Neural cell (in vitro differentiated cells): ENCODE results near the gene EDN1. TPM values are rescaled to one million over a fixed set of nuclear protein-coding genes. Genes with fewer than 3 reads are reported as not detected.

Source experiments
- H2AFZ ChIP-seq: fragments of 200-600, 300-800 bp; sonication (generic), shearing (Covaris generic); 2 replicates; pipeline ENCODE4 v1.6.0; 2014; ENCODE audit warnings: low read depth, mild to moderate bottlenecking, antibody characterized with exemption, low read length, moderate library complexity
- H3F3A ChIP-seq: fragments of 200-600 bp; shearing (Covaris generic); 2 replicates; pipeline ENCODE4 v1.6.1; 2016; ENCODE audit warnings: mild to moderate bottlenecking, moderate library complexity, mixed read lengths, antibody characterized with exemption, low read length; ENCODE audit not compliant: insufficient read depth, poor library complexity, severe bottlenecking
- H3K27ac ChIP-seq: fragments of 200-600, 300-800 bp; sonication (generic), shearing (Covaris generic); 2 replicates; pipeline ENCODE4 v1.5.1; 2014; ENCODE audit warnings: mild to moderate bottlenecking, low read length, moderate library complexity
- H3K27me3 ChIP-seq: fragments of 300-800, 200-600 bp; sonication (generic), shearing (Covaris generic); 2 replicates; pipeline ENCODE4 v1.6.0; 2014; ENCODE audit warnings: mild to moderate bottlenecking, low read depth, low read length, moderate library complexity; ENCODE audit not compliant: insufficient read depth
- H3K36me3 ChIP-seq: fragments of 300-800, 200-600 bp; sonication (generic), shearing (Covaris generic); 2 replicates; pipeline ENCODE4 v1.5.1; 2014; ENCODE audit warnings: mild to moderate bottlenecking, antibody characterized with exemption, low read length, moderate library complexity; ENCODE audit not compliant: insufficient read depth
- H3K4me2 ChIP-seq: fragments of 300-800, 200-600 bp; sonication (generic), shearing (Covaris generic); 2 replicates; pipeline ENCODE4 v1.6.0; 2014; ENCODE audit warnings: mild to moderate bottlenecking, low read length
- H3K4me3 ChIP-seq: fragments of 300-800, 200-600 bp; sonication (generic), shearing (Covaris generic); 2 replicates; pipeline ENCODE4 v1.5.1; 2014; ENCODE audit warnings: mild to moderate bottlenecking, low read length, moderate library complexity
- H3K79me2 ChIP-seq: fragments of 200-600 bp; shearing (Covaris generic); replicated peaks from 2 replicates; pipeline ENCODE4 v1.6.0; 2014; ENCODE audit warnings: mild to moderate bottlenecking, low read length, moderate library complexity; ENCODE audit not compliant: insufficient read depth
- H3K9ac ChIP-seq: fragments of 300-800, 200-600 bp; sonication (generic), shearing (Covaris generic); 2 replicates; pipeline ENCODE4 v1.6.1; 2016; ENCODE audit warnings: mild to moderate bottlenecking, low read length, mixed read lengths
- H3K9me2 ChIP-seq: fragments of 200-600 bp; shearing (Covaris generic); 2 replicates; pipeline ENCODE4 v1.6.1; 2016; ENCODE audit warnings: mild to moderate bottlenecking, low read length, mixed read lengths; ENCODE audit not compliant: insufficient read depth
- H3K9me3 ChIP-seq: fragments of 200-600, 300-800 bp; sonication (generic), shearing (Covaris generic); 2 replicates; pipeline ENCODE4 v1.6.1; 2016; ENCODE audit warnings: mild to moderate bottlenecking, mixed run types, low read length, moderate library complexity, mixed read lengths
- H4K20me1 ChIP-seq: fragments of 200-600 bp; shearing (Covaris generic); 2 replicates; pipeline ENCODE4 v1.6.1; 2016; ENCODE audit warnings: mild to moderate bottlenecking, mixed run types; ENCODE audit not compliant: insufficient read depth
- CTCF ChIP-seq: fragments of 450-650 bp; IDR thresholded peaks from 2 replicates; pipeline ENCODE4 v1.5.1; 2014; ENCODE audit warnings: antibody characterized with exemption, mild to moderate bottlenecking, moderate library complexity; ENCODE audit not compliant: poor library complexity, severe bottlenecking
- EP300 ChIP-seq: fragments of 450-650 bp; conservative IDR thresholded peaks from 2 replicates; pipeline ENCODE4 v1.6.1; 2014; ENCODE audit warnings: antibody characterized with exemption, mild to moderate bottlenecking, moderate library complexity; ENCODE audit not compliant: poor library complexity, severe bottlenecking
- EZH2 ChIP-seq: fragments of 200-600, 300-800 bp; shearing (Covaris generic), sonication (generic); IDR thresholded peaks from 2 replicates; pipeline ENCODE4 v1.6.1; 2014; ENCODE audit warnings: antibody characterized with exemption, low read length, borderline replicate concordance, mild to moderate bottlenecking; ENCODE audit not compliant: insufficient read depth, poor library complexity, severe bottlenecking
- MXI1 ChIP-seq: fragments of 450-650 bp; conservative IDR thresholded peaks from 2 replicates; pipeline ENCODE4 v1.6.1; 2014; ENCODE audit warnings: antibody characterized with exemption, mild to moderate bottlenecking; ENCODE audit not compliant: poor library complexity, severe bottlenecking
- POLR2AphosphoS5 ChIP-seq: IDR thresholded peaks from 2 replicates; pipeline ENCODE4 v1.6.1; 2012
- RAD21 ChIP-seq: fragments of 450-650 bp; conservative IDR thresholded peaks from 2 replicates; pipeline ENCODE4 v1.6.1; 2014; ENCODE audit warnings: antibody characterized with exemption, mild to moderate bottlenecking, moderate library complexity
- REST ChIP-seq: IDR thresholded peaks from 2 replicates; pipeline ENCODE4 v1.6.1; 2012; ENCODE audit warnings: borderline replicate concordance
- SMC3 ChIP-seq: fragments of 450-650 bp; conservative IDR thresholded peaks from 2 replicates; pipeline ENCODE4 v1.6.1; 2014; ENCODE audit warnings: antibody characterized with exemption, mild to moderate bottlenecking, moderate library complexity; ENCODE audit not compliant: poor library complexity
- TAF1 ChIP-seq: IDR thresholded peaks from 2 replicates; pipeline ENCODE4 v1.6.1; 2012; ENCODE audit warnings: low read depth
- polyA plus RNA-seq: library from polyadenylated mRNA; depleted of rRNA; stranded (reverse); fragments of >200 nt; gene quantifications from 2 replicates; pipeline ENCODE4 v1.2.3, GENCODE V29; 2014

EDN1 gene
- polyA plus RNA-seq, 1 donor from 2014 or later: 2.2 TPM

- Histone ChIP-seq H3K79me2 (no peaks in the 10 kb centered on the region), H3K9me2 (no peaks in the 10 kb centered on the region), H4K20me1 (no peaks in the 10 kb centered on the region), H3K4me3 (no peak overlapping the region), H3K27ac (no peak overlapping the region), H3F3A (no peaks in the 10 kb centered on the region), H3K36me3 (no peaks in the 10 kb centered on the region), H3K27me3 (no peaks in the 10 kb centered on the region), H3K9me3 (no peaks in the 10 kb centered on the region), H3K9ac (no peak overlapping the region), H3K4me2 (no peak overlapping the region), H2AFZ (no peak overlapping the region)
- TF ChIP-seq POLR2AphosphoS5: no peak
Observed at GRCh38 chr6:12254210-12254609, 36.0 kb upstream of the EDN1 start.

GRCh38 chr6:12258191-12258590, 32.0 kb upstream of the EDN1 start:
- no peak overlapping the region for H3K9ac ChIP-seq
- H3K9me3 ChIP-seq: no peaks in the 10 kb centered on the region
- H3F3A ChIP-seq: no peaks in the 10 kb centered on the region
- no peaks in the 10 kb centered on the region for H3K27me3 ChIP-seq
- H4K20me1 ChIP-seq: no peaks in the 10 kb centered on the region
- H2AFZ ChIP-seq: no peak overlapping the region
- no peaks in the 10 kb centered on the region for H3K79me2 ChIP-seq
- no peak overlapping the region for H3K27ac ChIP-seq
- no peak overlapping the region for H3K4me3 ChIP-seq
- no peaks in the 10 kb centered on the region for H3K9me2 ChIP-seq
- TF ChIP-seq RAD21 (no peak), POLR2AphosphoS5 (no peak), REST (no peak), SMC3 (no peak), EZH2 (no peak), EP300 (no peak), TAF1 (no peak), CTCF (no peak), MXI1 (no peak)
- no peak overlapping the region for H3K4me2 ChIP-seq
- H3K36me3 ChIP-seq: no peaks in the 10 kb centered on the region

GRCh38 chr6:12258591-12259075, 31.5 kb upstream of the EDN1 start:
- no peaks in the 10 kb centered on the region for H4K20me1 ChIP-seq

More at GRCh38 chr6:12258591-12259075, 31.5 kb upstream of the EDN1 start:
- Histone ChIP-seq H3K9ac (no peak overlapping the region), H3K79me2 (no peaks in the 10 kb centered on the region), H3F3A (no peaks in the 10 kb centered on the region), H2AFZ (no peak overlapping the region), H3K9me2 (no peaks in the 10 kb centered on the region), H3K27me3 (no peaks in the 10 kb centered on the region), H3K36me3 (no peaks in the 10 kb centered on the region), H3K4me2 (no peak overlapping the region), H3K4me3 (no peak overlapping the region), H3K9me3 (no peaks in the 10 kb centered on the region), H3K27ac (no peak overlapping the region)
- TF ChIP-seq RAD21 (no peak), SMC3 (no peak), REST (no peak), TAF1 (no peak), EZH2 (no peak), CTCF (no peak), MXI1 (no peak)
